Measurements from ENCODE around the gene RBM33. TPM values are rescaled to one million over a fixed set of nuclear protein-coding genes. Genes with fewer than 3 reads are reported as not detected.

The RBM33 gene
- total RNA-seq, 1 donor from 2014 or later = 30.8 TPM

GRCh38 chr7:155731380-155731779 lies 86.9 kb downstream of the RBM33 start:
- no peak overlapping the region for H3K4me3 ChIP-seq
- TF ChIP-seq, protein P1, sequence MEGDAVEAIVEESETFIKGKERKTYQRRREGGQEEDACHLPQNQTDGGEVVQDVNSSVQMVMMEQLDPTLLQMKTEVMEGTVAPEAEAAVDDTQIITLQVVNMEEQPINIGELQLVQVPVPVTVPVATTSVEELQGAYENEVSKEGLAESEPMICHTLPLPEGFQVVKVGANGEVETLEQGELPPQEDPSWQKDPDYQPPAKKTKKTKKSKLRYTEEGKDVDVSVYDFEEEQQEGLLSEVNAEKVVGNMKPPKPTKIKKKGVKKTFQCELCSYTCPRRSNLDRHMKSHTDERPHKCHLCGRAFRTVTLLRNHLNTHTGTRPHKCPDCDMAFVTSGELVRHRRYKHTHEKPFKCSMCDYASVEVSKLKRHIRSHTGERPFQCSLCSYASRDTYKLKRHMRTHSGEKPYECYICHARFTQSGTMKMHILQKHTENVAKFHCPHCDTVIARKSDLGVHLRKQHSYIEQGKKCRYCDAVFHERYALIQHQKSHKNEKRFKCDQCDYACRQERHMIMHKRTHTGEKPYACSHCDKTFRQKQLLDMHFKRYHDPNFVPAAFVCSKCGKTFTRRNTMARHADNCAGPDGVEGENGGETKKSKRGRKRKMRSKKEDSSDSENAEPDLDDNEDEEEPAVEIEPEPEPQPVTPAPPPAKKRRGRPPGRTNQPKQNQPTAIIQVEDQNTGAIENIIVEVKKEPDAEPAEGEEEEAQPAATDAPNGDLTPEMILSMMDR (IDR thresholded peaks at IDR 0.05; ENCODE audit: borderline replicate concordance) = no peak
- H3K36me3 ChIP-seq = peaks cover 14% of the 10 kb centered on the region
- H3K4me1 ChIP-seq = peaks cover 74% of the 10 kb centered on the region
- intact Hi-C loops (cut with micrococcal nuclease) = loop anchor here (5.0 kb wide), 1 partner anchor 89 kb away; the partner anchor contains the start of gene RBM33
- no peaks in the 10 kb centered on the region for H3K9me3 ChIP-seq (replicated peaks)
- no peak overlapping the region for H3K27ac ChIP-seq (replicated peaks)
- no peak for DNase-seq
- no peaks in the 10 kb centered on the region for H3K27me3 ChIP-seq (ENCODE audit: low read depth)

GRCh38 chr7:155731871-155732270 lies 87.4 kb downstream of the RBM33 start:
- TF ChIP-seq, protein P1 (IDR thresholded peaks at IDR 0.05; ENCODE audit: borderline replicate concordance) = no peak
- intact Hi-C loops (cut with micrococcal nuclease) = loop anchor here (5.0 kb wide), 1 partner anchor 90 kb away; the partner anchor contains the start of gene RBM33
- no peaks in the 10 kb centered on the region for H3K9me3 ChIP-seq (replicated peaks)
- no peak overlapping the region for H3K27ac ChIP-seq (replicated peaks)
- DNase-seq = no peak
- H3K4me3 ChIP-seq = no peak overlapping the region
- H3K4me1 ChIP-seq = peaks cover 69% of the 10 kb centered on the region
- no peaks in the 10 kb centered on the region for H3K27me3 ChIP-seq (ENCODE audit: low read depth)
- peaks cover 14% of the 10 kb centered on the region for H3K36me3 ChIP-seq

- Histone ChIP-seq H3K27me3 (ENCODE audit: low read depth) (no peaks in the 10 kb centered on the region), H3K36me3 (peaks cover 14% of the 10 kb centered on the region), H3K9me3 (replicated peaks) (no peaks in the 10 kb centered on the region), H3K27ac (replicated peaks) (no peak overlapping the region), H3K4me3 (no peak overlapping the region), H3K4me1 (peaks cover 65% of the 10 kb centered on the region)
- no peak for DNase-seq
- intact Hi-C loops (cut with micrococcal nuclease) = loop anchor here (5.0 kb wide), 1 partner anchor 90 kb away; the partner anchor contains the start of gene RBM33
- TF ChIP-seq, protein P1 (IDR thresholded peaks at IDR 0.05; ENCODE audit: borderline replicate concordance) = no peak
Observed at GRCh38 chr7:155732286-155732685, 87.8 kb downstream of the RBM33 start.

DNA sequence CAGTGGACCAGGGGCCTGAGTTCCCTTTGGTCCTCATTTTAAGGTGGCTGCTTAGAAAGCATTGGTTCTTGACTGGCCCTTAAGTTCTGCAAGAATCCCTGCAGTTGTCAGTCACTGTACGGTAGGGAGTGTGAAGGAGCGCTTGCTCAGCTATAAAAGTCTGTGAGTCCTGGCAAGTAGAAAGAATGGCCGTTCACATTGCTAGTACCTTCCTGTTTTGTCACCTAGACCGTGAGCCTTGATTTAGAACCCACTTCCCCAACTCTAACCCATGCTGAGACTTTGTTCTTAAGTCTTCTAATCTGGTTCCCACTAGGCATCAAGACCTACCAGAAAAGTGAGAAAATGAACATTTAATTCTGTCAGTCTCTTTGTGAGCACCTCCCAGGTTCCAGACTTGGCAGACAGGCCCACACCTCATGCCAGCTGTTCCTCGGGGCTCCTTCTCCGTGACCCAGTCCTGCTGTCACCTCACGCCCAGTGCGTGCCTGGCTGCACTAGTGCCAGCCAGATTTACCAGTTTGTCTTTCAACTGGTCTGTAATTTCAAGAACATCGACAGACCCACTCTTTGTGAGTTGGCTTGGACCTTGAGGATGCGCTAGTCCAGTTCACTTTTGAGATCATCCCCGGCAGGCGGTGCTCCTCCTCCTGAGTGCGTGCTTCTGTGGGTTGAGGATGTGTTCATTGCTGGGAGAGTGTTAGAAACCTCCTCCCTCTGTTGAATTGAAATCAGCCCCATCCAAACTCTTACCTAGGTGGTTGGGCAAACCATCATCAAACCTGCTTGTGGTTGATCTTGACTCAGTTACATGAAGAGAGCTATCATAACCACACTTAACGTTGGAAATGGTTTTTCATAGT lies 89.4 kb downstream of the RBM33 start:
- Histone ChIP-seq H3K27me3 (ENCODE audit: low read depth) (no peaks in the 10 kb centered on the region), H3K27ac (replicated peaks) (peak overlapping the region; percentile 6), H3K4me1 (peaks cover 50% of the 10 kb centered on the region), H3K4me3 (no peak overlapping the region), H3K9me3 (replicated peaks) (no peaks in the 10 kb centered on the region), H3K36me3 (peaks cover 18% of the 10 kb centered on the region)
- intact Hi-C loops (cut with micrococcal nuclease) = loop anchor here (5.0 kb wide), 1 partner anchor 92 kb away; the partner anchor contains the start of gene RBM33
- TF ChIP-seq, protein P1 (IDR thresholded peaks at IDR 0.05; ENCODE audit: borderline replicate concordance) = no peak
- DNase-seq = no peak

DNA sequence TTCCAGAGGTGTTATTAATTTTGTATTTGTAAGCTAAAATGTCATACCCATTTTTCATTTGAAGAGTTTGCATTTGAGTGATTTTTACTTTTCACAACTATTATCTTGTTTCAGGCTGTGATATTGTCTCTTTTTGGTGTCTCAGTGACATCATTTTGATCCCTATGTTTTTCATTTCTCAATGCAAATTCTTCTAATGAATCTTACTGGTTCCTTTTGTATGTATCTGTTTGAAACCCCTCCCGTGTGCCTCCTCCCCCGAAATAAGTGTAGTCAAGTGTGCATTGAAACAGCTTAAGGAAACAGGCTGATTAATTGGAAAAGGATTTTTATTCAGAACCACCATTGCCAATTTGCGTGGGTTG lies 90.0 kb downstream of the RBM33 start:
- Histone ChIP-seq H3K27ac (replicated peaks) (no peak overlapping the region), H3K27me3 (ENCODE audit: low read depth) (no peaks in the 10 kb centered on the region), H3K4me3 (no peak overlapping the region), H3K4me1 (peaks cover 44% of the 10 kb centered on the region), H3K9me3 (replicated peaks) (no peaks in the 10 kb centered on the region), H3K36me3 (peaks cover 24% of the 10 kb centered on the region)
- intact Hi-C loops (cut with micrococcal nuclease) = loop anchor here (5.0 kb wide), 1 partner anchor 92 kb away; the partner anchor contains the start of gene RBM33
- TF ChIP-seq, protein P1 (IDR thresholded peaks at IDR 0.05; ENCODE audit: borderline replicate concordance) = no peak
- no peak for DNase-seq
